Mucosa of stomach (tissue), 1 donor: Measurements from ENCODE around the gene LENEP.

Source experiments
- H3K27me3 ChIP-seq: one replicate; pipeline ENCODE4 v1.7.0; 2013; ENCODE audit warnings: mild to moderate bottlenecking, low read length; ENCODE audit not compliant: control insufficient read depth, insufficient read depth
- H3K36me3 ChIP-seq: one replicate; pipeline ENCODE4 v1.7.0; 2013; ENCODE audit warnings: low read length; ENCODE audit not compliant: control insufficient read depth, insufficient read depth
- H3K4me1 ChIP-seq: one replicate; pipeline ENCODE4 v1.7.0; 2013; ENCODE audit warnings: mild to moderate bottlenecking, low read length; ENCODE audit not compliant: control insufficient read depth, insufficient read depth
- H3K4me3 ChIP-seq: one replicate; pipeline ENCODE4 v1.7.0; 2013; ENCODE audit warnings: low read length
- H3K9ac ChIP-seq: one replicate; pipeline ENCODE4 v1.7.0; 2013; ENCODE audit warnings: mild to moderate bottlenecking, low read length, moderate library complexity
- H3K9me3 ChIP-seq: one replicate; pipeline ENCODE4 v1.7.0; 2013; ENCODE audit warnings: mild to moderate bottlenecking, low read length, moderate library complexity; ENCODE audit not compliant: control insufficient read depth
- donor health status: Pancreatic carcinoma.

LENEP gene, protein sequence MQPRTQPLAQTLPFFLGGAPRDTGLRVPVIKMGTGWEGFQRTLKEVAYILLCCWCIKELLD

DNA sequence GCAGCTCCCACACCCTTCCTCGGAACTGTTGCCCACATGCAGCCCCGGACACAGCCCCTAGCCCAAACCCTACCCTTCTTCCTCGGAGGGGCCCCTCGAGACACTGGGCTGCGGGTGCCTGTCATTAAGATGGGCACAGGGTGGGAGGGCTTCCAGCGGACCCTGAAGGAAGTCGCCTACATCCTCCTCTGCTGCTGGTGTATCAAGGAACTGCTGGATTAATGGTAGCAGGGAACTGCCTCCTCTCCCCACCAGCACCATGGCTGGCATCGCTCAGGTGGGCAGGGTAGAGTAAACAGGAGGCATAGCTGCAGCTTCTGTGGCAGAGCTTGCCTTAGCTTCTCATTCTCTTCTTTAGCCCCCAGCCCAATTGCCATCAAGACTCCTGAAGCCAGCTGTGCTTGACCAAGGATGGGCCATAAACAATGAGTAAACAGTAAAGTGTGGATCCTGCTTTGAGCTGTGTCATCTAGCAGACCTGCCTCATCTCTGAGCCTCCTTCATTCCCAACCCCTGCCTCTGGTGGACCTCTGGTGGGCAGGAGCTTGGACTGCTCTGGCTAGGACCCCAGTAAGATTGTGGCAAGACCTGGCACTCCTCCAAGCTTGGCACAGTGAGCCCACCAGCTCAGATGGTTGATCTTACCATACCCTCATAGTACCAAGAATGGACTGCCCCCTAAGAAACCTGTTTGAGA lies at the start of gene LENEP:
Gene LENEP (plus strand): TSS at position 15 of the 697 bp plus-strand sequence. CDS start 22 bp downstream, at position 37.
- H3K9me3 ChIP-seq, result no peaks in the 10 kb centered on the region
- peak within 1 kb of the TSS; percentile 22 for H3K9ac ChIP-seq
- no peaks in the 10 kb centered on the region for H3K36me3 ChIP-seq
- no peak within 1 kb of the TSS for H3K4me3 ChIP-seq
- H3K27me3 ChIP-seq, result no peaks in the 10 kb centered on the region
- peaks cover 17% of the 10 kb centered on the region for H3K4me1 ChIP-seq

DNA sequence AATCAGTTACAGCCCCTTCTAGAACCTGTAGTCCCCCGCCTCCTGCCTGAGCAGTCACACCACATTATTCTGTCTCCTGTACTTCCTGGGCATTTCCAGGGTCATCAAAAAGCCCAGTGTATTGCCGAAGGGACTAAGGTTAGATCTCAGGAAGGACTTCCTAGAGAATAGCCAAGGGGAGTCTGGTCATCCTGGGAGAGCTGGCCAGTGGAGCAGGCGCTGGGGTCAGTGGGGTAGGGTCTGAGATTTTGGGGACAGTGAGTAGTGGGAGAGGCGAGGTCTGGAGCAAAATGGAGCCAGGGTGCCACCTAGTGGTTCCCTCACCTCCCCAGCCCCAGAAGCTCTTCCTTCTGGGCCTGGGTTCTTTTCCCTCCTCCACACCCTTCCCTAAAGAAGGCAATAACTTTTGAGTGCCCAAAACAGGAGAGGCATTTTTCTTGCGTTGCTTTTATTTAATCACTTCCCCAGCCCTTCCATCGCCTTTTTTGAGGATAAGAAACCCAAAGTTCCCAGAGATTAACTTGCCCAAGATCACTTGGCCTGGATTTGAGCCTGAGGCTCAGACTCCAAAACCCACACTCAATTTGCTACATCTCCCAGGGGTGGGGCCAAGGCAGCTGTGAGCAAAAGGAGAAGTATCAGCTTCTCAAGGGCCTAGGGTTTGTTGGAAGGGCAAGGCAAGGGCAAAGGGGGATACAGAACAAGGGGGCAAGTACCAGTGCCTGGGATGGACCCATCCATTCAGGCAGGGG lies 49.6 kb upstream of the LENEP start:
- no peaks in the 10 kb centered on the region for H3K9me3 ChIP-seq
- no peaks in the 10 kb centered on the region for H3K27me3 ChIP-seq
- H3K36me3 ChIP-seq, result peaks cover 8% of the 10 kb centered on the region
- peaks cover 43% of the 10 kb centered on the region for H3K4me1 ChIP-seq
- H3K4me3 ChIP-seq, result no peak overlapping the region
- H3K9ac ChIP-seq, result peak overlapping the region; percentile 23

DNA sequence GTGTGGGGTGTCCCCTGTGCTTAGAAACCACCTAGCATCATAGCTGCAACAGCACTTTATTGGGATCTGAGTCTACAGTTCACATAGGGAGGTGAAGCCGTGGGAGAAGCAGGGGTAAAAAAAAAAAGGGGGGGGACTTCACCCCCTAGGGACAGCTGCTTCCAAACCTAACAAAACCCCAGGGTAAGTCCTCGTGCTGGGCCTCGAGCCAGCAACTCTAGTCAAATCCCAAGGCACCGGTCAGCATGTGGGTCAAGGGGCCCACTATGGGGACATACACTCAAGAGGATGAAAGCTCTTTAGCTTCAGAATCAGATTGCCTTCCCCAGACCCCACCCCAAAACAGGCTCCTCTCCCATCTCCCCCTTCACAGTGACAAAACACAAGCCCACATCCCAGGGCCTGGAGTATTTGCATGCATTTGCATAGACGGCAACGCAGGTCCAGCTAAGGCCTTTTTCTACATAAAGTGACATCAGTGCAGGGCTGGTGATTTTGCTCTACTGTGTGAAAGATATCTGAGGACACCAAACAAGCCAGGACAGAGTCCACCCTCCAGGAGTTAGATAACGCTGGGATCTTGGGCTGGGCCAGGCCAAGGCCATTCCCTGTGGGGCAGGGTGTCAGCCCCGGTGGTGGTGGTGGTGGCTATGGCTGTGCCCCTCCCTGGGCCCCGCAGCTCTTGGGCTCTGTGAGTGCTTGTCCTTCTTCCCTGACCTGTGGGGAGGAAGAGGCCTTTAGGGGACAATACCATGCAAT lies 48.8 kb upstream of the LENEP start:
- H3K4me3 ChIP-seq, result no peak overlapping the region
- no peaks in the 10 kb centered on the region for H3K9me3 ChIP-seq
- peak overlapping the region; percentile 23 for H3K9ac ChIP-seq
- H3K36me3 ChIP-seq, result peaks cover 8% of the 10 kb centered on the region
- peaks cover 43% of the 10 kb centered on the region for H3K4me1 ChIP-seq
- no peaks in the 10 kb centered on the region for H3K27me3 ChIP-seq

DNA sequence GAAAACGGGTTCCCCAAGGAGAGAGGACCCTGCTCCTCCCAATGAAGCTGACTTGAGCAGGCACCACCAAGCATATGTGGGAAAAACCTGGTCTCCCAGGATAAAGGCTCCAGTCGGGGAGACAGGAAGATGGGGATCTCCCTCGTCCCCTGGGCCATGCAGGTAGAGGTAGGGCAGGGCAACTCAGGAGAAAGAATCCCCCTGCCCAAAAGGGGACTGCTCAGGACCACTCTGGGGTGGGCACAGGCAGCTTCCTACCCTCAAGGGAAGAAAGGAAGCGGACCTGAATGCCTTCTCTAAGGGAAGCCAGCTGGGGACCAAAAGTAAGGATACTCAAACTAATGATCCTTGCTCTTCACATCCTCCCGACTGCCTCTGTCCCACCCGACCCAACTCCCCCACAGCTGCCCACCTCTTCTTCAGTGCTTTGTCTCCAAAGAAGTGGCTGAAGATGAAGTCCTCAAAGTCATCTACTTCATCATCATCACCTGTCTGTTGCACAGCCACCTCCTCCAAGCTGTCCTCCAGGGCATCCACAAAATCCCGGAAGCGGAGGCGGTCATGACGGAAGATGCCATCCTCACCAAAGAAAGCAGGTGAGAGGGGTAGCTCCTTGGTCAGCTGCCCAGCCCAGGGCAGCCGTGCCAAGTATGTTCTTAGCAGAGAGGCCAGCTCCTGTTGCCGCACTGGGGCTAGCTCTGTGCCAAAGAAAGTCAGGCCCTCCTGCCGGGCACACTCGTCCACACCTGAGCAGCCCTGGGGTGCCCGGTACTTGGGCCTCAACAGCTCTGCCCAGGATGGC lies 48.0 kb upstream of the LENEP start:
- H3K4me1 ChIP-seq, result peaks cover 43% of the 10 kb centered on the region
- H3K9ac ChIP-seq, result no peak overlapping the region

DNA sequence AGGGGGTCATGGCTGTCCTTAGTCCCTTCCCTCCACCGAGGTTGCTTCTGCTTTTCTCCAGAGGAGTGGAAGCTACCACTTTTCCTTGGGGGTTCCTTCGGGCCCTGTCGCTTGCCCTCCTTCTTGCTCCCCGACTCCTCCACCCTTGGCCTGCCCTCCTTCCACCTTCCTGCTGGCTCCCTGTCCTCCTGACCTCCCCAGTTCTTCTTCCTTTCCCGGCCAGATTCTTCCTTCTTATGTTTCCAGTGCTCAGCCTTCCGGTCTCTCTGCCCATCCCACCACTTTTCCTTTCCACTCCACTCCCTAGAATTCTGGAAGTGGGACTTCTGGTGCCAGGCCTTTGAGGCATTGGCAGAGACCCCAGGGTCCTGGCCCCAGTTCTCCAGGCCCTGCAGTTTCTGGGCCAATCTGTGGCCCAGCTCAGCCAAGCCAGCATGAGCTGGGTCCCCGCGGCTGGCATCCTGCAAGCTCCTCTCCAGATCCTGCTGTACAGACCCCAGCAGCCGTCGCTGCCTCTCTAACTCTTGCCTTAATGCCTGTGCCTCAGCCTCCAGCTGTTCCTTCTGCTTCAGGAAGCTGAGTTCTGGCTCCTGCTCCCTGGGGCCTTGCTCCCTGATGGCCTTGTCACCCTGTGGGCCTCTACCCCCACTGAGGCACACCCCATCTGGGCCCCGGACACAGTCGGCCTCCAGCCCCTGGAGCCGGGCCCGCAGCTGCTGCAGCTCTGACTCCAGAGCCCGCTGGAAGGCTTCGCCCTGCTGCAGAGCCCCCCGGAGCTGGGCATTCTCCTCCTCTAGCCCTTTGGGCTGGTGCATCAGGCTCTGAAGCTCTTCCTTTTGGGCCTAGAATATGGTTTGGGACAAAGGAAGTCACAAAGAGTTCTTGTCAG lies 47.2 kb upstream of the LENEP start:
- H3K9ac ChIP-seq, result no peak overlapping the region

More for the DNA sequence above, 48.0 kb upstream of the LENEP start:
- H3K36me3 ChIP-seq, result peaks cover 8% of the 10 kb centered on the region
- H3K27me3 ChIP-seq, result no peaks in the 10 kb centered on the region
- no peaks in the 10 kb centered on the region for H3K9me3 ChIP-seq
- no peak overlapping the region for H3K4me3 ChIP-seq

DNA sequence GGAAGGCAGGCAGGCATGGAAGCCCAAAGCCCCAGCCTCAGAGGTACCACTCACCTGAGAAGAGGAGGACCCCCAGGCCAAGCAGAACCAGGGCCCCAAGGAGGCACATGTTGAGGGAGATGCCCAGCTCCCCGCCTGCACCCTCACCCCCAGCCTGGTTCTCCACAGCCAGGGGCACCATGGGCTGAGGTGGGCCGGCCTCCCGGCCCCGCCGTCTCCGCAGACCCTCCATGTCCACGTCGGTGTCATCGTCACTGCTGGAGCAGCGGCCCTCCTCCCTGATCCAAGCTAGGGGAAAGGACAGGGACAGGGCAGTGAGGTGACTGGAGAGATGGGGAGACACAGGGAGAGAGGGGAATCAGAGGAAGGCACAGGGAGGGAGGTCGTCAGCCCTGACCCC lies 45.3 kb upstream of the LENEP start:
- Histone ChIP-seq H3K9ac (no peak overlapping the region), H3K27me3 (no peaks in the 10 kb centered on the region), H3K9me3 (no peaks in the 10 kb centered on the region), H3K36me3 (peaks cover 8% of the 10 kb centered on the region), H3K4me3 (no peak overlapping the region), H3K4me1 (peaks cover 20% of the 10 kb centered on the region)

More for the DNA sequence above, 47.2 kb upstream of the LENEP start:
- peaks cover 36% of the 10 kb centered on the region for H3K4me1 ChIP-seq
- peaks cover 8% of the 10 kb centered on the region for H3K36me3 ChIP-seq
- no peaks in the 10 kb centered on the region for H3K9me3 ChIP-seq
- H3K27me3 ChIP-seq, result no peaks in the 10 kb centered on the region
- H3K4me3 ChIP-seq, result no peak overlapping the region

DNA sequence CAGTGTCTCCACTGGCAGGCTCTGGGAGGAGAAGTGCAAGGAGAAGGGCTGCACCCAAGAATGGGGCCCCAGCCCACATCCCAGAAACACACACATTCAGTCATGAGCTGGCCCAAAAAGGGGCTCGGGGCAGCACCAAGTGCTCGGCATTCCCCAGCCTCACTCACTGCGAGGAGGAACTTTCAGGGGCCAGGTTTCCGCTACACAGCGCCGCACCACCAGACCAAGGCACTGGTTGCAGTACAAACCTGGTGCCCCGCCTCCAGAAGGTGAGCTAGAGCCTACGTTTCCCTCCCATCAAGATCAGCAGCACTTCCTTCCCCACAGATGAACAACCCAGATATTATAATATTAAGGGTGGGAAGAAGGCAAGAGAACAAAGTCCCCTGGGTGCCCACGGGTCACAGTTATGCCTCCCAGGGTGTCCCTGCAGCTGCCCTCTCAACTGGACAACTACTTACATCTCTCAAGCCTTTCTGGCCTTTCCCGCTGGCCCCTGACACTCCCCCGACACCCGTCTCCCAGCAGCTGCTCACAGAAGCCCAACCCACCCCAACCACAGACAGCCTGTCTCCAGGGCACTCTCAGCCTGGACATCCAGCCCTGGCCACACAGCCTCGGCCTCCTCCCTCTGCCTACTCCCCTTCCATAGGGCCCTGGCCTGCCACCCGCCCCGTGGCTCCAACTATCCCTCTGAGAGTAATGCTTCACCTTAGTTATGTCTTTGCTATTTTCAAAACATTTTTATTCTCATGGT lies 41.3 kb upstream of the LENEP start:
- Histone ChIP-seq H3K36me3 (peaks cover 8% of the 10 kb centered on the region), H3K9me3 (no peaks in the 10 kb centered on the region), H3K4me3 (no peak overlapping the region), H3K4me1 (peaks cover 33% of the 10 kb centered on the region), H3K9ac (no peak overlapping the region), H3K27me3 (no peaks in the 10 kb centered on the region)

DNA sequence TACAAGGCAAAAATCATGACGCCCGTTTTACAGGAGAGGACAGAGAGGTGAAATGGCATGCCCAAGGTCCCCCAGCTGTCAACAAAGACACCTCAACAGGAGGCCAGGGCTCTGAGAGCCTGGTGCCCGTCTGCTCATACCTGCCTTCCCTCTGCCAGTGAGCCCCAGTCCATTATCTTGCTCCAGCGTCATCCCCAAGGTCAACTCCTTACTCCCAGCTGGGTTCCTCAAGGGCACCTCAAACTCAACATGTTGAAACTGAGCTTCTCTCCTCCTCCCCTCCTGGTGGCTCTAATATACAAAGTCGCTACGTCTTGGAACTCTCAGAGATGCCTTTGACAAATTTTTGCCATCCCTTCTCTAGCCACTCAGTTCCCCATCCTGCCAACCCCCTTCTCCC lies 40.7 kb upstream of the LENEP start:
- Histone ChIP-seq H3K36me3 (peaks cover 5% of the 10 kb centered on the region), H3K9me3 (no peaks in the 10 kb centered on the region), H3K27me3 (no peaks in the 10 kb centered on the region), H3K4me3 (no peak overlapping the region), H3K9ac (no peak overlapping the region), H3K4me1 (peaks cover 36% of the 10 kb centered on the region)

DNA sequence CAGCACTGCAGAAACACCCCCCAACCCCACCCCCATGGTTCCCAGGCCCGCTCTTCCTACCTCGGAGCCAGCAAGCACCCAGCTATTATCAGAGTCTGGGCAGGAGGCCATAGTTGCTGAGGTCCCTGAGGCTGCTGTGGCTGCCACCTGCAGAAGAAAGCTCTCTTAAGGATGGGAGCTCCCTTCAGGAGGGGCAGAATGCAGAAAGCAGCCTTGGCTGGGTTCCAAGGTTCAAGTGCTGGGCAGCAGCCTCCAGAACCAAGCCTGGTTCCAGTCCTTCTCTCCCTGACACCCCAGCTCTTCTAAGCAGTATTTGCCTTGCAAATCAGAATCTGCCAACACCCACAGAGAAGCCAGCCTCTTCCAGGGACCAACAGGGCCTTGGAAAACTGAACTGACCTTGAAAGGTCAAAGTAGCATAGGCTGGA lies 39.8 kb upstream of the LENEP start:
- no peaks in the 10 kb centered on the region for H3K36me3 ChIP-seq
- no peaks in the 10 kb centered on the region for H3K9me3 ChIP-seq
- no peaks in the 10 kb centered on the region for H3K27me3 ChIP-seq
- H3K9ac ChIP-seq, result peak overlapping the region; percentile 24
- no peak overlapping the region for H3K4me3 ChIP-seq
- H3K4me1 ChIP-seq, result peaks cover 36% of the 10 kb centered on the region

DNA sequence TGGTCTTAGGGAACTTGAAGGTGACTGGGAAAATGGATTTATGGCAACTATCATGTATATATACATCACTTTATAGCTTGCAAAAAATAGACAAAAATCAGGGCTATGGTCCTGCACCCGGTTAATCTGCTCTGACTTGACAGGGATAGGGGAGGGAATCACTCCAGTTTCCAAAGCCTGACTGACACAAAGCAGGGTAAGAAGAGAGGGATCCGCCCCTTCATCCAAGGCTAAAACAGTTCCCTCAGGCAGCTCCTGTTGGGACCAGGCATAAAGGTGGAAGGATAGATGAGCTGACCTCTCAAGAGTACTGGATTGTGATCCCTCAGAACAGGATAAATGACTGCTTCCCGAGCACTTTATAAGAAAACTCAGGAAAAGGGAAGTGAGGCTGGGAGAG lies 38.8 kb upstream of the LENEP start:
- no peaks in the 10 kb centered on the region for H3K36me3 ChIP-seq
- H3K9me3 ChIP-seq, result no peaks in the 10 kb centered on the region
- no peak overlapping the region for H3K4me3 ChIP-seq
- H3K4me1 ChIP-seq, result peaks cover 36% of the 10 kb centered on the region
- H3K27me3 ChIP-seq, result no peaks in the 10 kb centered on the region
- H3K9ac ChIP-seq, result no peak overlapping the region
